Stimulated activated CD4-positive, alpha-beta T cell treated with anti-CD3 and anti-CD28 coated beads, Interleukin-4, amount 100 ng/mL, for 24 hours (primary cell): Measurements from ENCODE around the gene THSD7B.
"Not testable (repeated sequence)": the region's sequence is repeated elsewhere in the genome, so short reads cannot be mapped to it uniquely, and the experiment has no call there.

ENCODE experiments used
- DNase-seq: peaks from one replicate; pipeline ENCODE4 v3.0.0-alpha.2; 2020

Gene THSD7B

DNA sequence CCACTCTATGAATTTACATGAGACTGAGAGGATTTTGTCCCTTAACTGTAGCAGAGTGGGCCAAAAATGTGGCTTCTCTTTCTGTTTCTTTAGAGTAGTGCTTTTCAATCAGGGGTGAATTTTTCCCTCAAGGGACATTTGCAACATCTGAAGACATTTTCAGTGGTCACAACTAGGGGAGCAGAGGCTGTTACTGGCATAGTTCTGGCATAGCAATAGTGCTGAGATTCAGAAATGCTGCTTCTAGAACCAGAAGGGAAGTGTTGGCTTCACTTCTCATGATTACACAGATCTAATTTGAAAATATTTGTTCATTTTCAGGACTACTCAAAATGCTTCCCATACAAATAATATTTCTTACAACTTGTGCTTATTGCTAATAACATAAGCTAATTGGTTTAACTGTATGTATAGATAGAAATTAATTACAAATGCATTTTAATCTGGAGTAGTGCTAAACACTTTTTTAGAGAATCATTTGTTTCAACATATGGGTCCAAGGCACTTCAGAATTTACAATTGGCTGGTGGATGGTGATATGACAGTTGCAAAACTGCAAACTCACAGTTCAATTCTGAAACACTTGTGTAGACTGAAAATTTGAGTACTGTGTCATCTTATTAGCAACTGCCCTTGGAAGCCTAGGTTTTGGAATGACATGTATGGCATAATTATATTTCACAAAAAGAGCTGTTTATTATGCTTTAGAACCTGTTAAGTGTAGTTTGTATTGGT, 526.7 kb downstream of the THSD7B start:
- no peak for DNase-seq

GRCh38 chr2:137298377-137298776, 533.0 kb downstream of the THSD7B start:
- no peak for DNase-seq

- no peak for DNase-seq
Observed at GRCh38 chr2:137300987-137301386, 535.6 kb downstream of the THSD7B start.

DNA sequence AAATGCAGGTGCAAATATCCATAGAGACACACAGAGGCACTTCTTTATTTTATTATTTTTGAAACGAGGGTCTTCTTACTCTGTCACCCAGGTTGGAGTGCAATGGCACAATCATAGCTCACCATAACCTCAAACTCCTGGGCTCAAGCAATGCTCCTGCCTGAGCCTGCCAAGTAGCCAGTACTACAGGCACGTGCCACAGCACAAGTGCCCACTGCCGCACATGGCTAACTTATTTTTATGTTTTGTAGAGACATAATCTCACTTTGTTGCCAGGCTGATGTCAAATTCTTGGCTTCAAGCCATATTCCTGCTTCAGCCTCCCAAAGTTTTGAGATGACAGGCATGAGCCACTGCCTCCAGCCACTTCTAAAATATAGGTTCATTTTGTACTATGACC, 537.6 kb downstream of the THSD7B start:
- DNase-seq = no peak

DNA sequence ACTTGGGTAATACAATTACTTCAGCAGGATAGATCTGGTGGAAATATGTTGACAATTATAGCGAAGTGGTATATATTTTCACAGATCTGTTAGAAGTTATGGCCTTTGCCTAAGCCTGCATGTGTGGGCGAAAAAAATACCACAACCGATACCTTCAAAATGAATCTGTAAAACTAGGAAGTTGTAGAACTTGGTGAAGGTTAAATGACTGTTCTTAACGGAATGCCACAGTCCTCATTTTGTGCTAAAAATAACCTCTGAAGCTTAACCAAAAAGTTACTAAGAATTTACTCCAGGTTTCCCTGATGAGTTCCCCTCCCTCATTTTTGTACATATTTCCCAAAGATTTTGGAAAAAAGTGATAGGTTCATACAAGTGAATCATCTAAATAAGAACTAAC, 550.7 kb downstream of the THSD7B start:
- DNase-seq = no peak

GRCh38 chr2:137321566-137321965, 556.2 kb downstream of the THSD7B start:
- no peak for DNase-seq

GRCh38 chr2:137331562-137331961, 566.2 kb downstream of the THSD7B start:
- DNase-seq = not testable (repeated sequence)

DNA sequence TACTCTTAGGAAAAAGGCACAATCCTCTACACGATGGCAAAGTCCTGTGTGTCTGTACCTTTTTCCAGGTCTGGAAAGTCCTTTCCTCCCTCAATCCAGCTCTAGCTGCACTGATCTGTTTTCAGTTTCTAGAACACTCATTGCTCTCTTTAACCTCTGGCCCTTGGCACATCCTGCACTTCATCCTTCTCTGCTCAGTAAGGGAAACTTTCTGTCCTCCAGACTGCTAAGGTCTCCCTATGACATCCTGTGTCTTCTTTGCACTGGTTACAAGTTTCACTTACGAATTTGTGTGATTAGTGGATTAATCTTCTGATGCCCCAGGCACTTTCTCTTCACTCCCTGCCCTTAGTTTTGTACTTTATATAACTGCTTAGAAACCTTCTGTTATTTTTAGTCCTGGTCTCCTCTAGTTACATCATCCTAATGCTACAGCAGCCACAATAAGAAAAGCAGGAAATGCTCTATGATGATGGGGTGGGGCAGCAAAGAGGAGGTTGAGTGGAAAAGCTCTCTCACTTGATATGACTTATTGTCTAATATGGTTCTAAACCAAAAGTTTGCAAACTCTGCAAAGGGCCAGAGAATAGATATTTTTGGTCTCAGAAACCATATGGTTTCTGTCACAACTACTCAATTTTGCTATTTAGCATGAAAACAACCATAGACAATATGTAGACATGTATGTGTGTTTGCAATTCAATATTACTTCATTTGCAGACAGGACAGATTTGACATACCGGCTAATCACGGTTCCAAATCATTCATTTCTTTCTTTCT, 568.2 kb downstream of the THSD7B start:
- no peak for DNase-seq

DNA sequence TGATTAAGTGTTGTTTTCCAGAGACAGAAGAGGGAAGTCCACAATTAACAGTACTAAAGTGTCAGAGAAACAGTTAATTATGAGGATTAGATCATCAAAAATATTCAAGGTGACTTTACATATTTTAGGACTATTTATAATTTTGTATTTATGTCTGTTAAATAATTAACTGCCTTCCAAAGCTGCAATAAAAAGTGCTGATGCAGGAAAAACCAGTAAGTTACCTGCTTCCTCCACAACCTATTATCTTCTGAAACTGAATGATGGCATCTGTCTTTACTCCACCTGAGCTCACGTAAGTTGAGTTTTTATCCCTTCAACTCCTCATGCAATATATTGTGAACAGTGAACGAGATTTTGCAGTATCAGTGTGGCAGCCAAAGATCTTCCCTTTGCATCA, 570.7 kb downstream of the THSD7B start:
- no peak for DNase-seq

- no peak for DNase-seq
Observed at GRCh38 chr2:137339051-137339450, 573.7 kb downstream of the THSD7B start.

- DNase-seq = no peak
Observed at GRCh38 chr2:137345994-137346393, 580.6 kb downstream of the THSD7B start.

- no peak for DNase-seq
Observed at GRCh38 chr2:137348301-137348700, 583.0 kb downstream of the THSD7B start.

- no peak for DNase-seq
Observed at GRCh38 chr2:137357634-137358033, 592.3 kb downstream of the THSD7B start.

DNA sequence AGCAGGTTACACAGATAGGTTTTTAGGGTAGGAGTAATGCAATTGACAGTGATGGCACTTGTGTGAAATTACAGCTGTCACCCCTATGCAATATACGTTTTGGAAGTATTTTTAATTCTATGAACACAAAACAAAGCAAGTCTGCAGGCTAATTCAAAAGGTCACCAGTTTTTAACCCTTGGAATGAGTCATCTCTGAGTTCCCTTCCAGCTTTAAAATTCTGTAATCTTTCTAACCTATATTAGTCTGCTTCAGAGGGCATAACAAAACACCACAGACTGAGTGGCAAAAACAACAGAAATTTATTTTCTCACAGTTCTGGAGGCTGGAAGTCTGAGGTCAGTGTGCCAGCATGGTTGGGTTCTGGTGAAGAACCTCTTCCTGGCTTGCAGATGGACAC, 602.0 kb downstream of the THSD7B start:
- DNase-seq = no peak

GRCh38 chr2:137369106-137369505, 603.8 kb downstream of the THSD7B start:
- no peak for DNase-seq

DNA sequence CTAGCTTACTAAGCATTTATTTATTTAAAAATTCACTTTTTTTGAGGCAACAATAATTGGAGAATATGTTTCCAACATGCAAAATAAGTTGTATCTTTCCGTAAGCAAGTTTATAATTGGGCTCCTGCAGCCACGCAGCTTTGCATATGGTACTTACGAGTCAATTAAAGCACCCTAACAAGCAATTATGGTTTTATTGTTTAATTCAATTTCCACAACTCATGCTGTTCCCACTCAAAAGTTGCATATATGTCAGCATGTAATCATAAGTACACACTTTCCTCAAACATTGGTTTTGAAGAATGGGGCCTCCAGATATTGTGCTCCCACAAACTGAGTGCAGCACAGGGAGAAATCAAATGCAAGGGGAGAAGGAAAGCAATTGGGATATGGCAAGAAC, 613.8 kb downstream of the THSD7B start:
- no peak for DNase-seq

DNA sequence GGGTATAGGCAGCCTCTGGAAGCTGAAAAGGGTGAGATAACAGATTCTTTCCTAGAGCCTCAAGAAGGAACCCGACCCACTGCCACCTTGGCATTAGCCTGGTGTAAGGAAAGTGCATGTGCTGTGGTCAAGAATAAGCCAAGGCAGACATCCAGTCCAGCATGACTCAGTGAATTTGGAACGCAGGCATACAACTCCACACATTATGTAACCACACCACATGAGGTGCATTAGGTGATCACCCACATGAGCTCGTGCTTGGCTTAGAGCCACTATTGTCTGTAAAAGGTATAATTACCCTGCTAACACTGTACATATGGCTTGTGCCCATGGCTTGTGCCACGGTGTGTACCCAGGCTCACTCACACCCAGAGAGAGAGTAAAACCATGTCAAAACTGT, 615.3 kb downstream of the THSD7B start:
- DNase-seq = no peak

DNA sequence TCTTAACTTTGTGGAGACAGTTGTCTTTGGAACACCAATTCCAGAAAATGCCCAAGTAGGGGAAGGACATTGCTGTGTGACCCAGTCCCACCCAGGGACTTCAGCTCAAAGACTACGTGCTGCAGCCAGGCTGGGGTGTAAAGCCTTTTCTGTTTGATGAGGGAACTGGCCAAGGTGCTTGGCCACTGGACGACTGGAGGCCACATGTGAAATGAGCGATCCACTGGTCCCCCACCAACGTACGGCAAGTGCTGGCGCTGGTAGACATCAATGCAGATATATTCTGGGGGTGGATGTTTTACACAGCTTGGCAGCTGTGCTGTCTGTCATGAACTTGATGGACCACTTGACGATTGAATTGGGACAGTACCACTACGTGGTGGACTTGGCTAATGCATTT, 616.4 kb downstream of the THSD7B start:
- no peak for DNase-seq

GRCh38 chr2:137383391-137383790, 618.0 kb downstream of the THSD7B start:
- no peak for DNase-seq

DNA sequence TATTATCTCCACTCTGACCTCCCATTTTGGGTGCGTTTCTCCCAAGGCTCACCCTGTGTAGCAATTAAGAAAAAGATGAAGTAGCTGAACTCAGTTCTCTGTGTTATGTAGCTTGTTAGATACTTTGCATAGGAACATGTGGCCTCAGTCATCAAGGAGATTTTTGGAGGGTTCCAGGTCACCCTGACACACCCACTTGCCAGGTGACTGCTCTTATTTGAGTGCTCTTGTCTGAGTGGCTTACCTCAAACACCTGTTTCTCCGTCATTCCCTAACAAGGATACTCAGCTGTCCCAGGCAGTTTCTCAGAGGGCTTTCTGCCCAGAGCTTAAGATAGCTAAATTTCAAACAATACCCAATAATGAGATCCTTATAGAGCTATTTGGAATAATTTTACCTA, 621.7 kb downstream of the THSD7B start:
- DNase-seq = no peak

GRCh38 chr2:137405496-137405895, 640.2 kb downstream of the THSD7B start:
- DNase-seq = no peak

- no peak for DNase-seq
Observed at GRCh38 chr2:137411585-137411984, 646.2 kb downstream of the THSD7B start.

- DNase-seq = no peak
Observed at GRCh38 chr2:137420744-137421143, 655.4 kb downstream of the THSD7B start.

GRCh38 chr2:137435162-137435561, 669.8 kb downstream of the THSD7B start:
- no peak for DNase-seq

GRCh38 chr2:137437386-137437785, 672.0 kb downstream of the THSD7B start:
- DNase-seq = no peak
